ENCODE data around the gene DIAPH1. TPM values are rescaled to one million over a fixed set of nuclear protein-coding genes. Genes with fewer than 3 reads are reported as not detected.

Gene DIAPH1
- total RNA-seq, 2 donors from 2014 or later, result 104 to 106 TPM

GRCh38 chr5:141479776-141480175, 139.0 kb downstream of the DIAPH1 start:
- Histone ChIP-seq H3K4me3 (ENCODE audit: low read length) (no peak overlapping the region), H3K9ac (ENCODE audit: extremely low read depth, low read length, poor library complexity, severe bottlenecking) (no peak overlapping the region), H3K36me3 (ENCODE audit: control insufficient read depth, insufficient read depth, low read length) (no peaks in the 10 kb centered on the region), H3K27ac (ENCODE audit: low read depth, low read length) (no peak overlapping the region), H3K9me3 (ENCODE audit: control insufficient read depth, low read length) (no peaks in the 10 kb centered on the region), H3K27me3 (ENCODE audit: control insufficient read depth, insufficient read depth, low read length, poor library complexity, severe bottlenecking) (peaks cover 12% of the 10 kb centered on the region), H3K4me1 (ENCODE audit: control insufficient read depth, insufficient read depth, low read length) (peaks cover 6% of the 10 kb centered on the region)
- Mint-ChIP-seq H3K36me3 (ENCODE audit: low read depth) (peaks cover 11% of the 10 kb centered on the region), H3K4me1 (peaks cover 28% of the 10 kb centered on the region), H3K27me3 (ENCODE audit: insufficient read depth) (peaks cover 29% of the 10 kb centered on the region), H3K27ac (no peak overlapping the region), H3K4me3 (no peak overlapping the region), H3K9me3 (no peaks in the 10 kb centered on the region)
- TF ChIP-seq CTCF (conservative IDR thresholded peaks at IDR 0.05), result no peak
- DNase-seq, result no peak

- Histone ChIP-seq H3K9me3 (ENCODE audit: control insufficient read depth, low read length) (no peaks in the 10 kb centered on the region), H3K27ac (ENCODE audit: low read depth, low read length) (no peak overlapping the region), H3K4me1 (ENCODE audit: control insufficient read depth, insufficient read depth, low read length) (peaks cover 3% of the 10 kb centered on the region), H3K9ac (ENCODE audit: extremely low read depth, low read length, poor library complexity, severe bottlenecking) (no peak overlapping the region), H3K27me3 (ENCODE audit: control insufficient read depth, insufficient read depth, low read length, poor library complexity, severe bottlenecking) (peaks cover 12% of the 10 kb centered on the region), H3K36me3 (ENCODE audit: control insufficient read depth, insufficient read depth, low read length) (no peaks in the 10 kb centered on the region), H3K4me3 (ENCODE audit: low read length) (no peak overlapping the region)
- H3K4me3 Mint-ChIP-seq, result peak overlapping the region; percentile 19
- peaks cover 17% of the 10 kb centered on the region for H3K4me1 Mint-ChIP-seq
- TF ChIP-seq CTCF (conservative IDR thresholded peaks at IDR 0.05), result peak; percentile 94
- peak; percentile 93 for DNase-seq
- H3K9me3 Mint-ChIP-seq, result no peaks in the 10 kb centered on the region
- no peak overlapping the region for H3K27ac Mint-ChIP-seq
- peaks cover 31% of the 10 kb centered on the region for H3K27me3 Mint-ChIP-seq (ENCODE audit: insufficient read depth)
- WGBS, 2 experiments (ENCODE audit: insufficient coverage in 1 of 2, insufficient read length in 1 of 2), result 94 to 96% methylated on average over 15 to 20 of the region's 20 CpGs
- H3K36me3 Mint-ChIP-seq (ENCODE audit: low read depth), result peaks cover 11% of the 10 kb centered on the region
Observed at GRCh38 chr5:141478321-141478945, 140.4 kb downstream of the DIAPH1 start.

- H3K4me1 Mint-ChIP-seq, result peaks cover 11% of the 10 kb centered on the region
- Histone ChIP-seq H3K9ac (ENCODE audit: extremely low read depth, low read length, poor library complexity, severe bottlenecking) (no peak overlapping the region), H3K27me3 (ENCODE audit: control insufficient read depth, insufficient read depth, low read length, poor library complexity, severe bottlenecking) (peaks cover 12% of the 10 kb centered on the region), H3K27ac (ENCODE audit: low read depth, low read length) (no peak overlapping the region), H3K9me3 (ENCODE audit: control insufficient read depth, low read length) (no peaks in the 10 kb centered on the region), H3K4me3 (ENCODE audit: low read length) (no peak overlapping the region), H3K4me1 (ENCODE audit: control insufficient read depth, insufficient read depth, low read length) (no peaks in the 10 kb centered on the region), H3K36me3 (ENCODE audit: control insufficient read depth, insufficient read depth, low read length) (no peaks in the 10 kb centered on the region)
- 95% methylated on average over 7 to 13 of the region's 13 CpGs for WGBS, 2 experiments (ENCODE audit: insufficient coverage in 1 of 2, insufficient read length in 1 of 2)
- H3K36me3 Mint-ChIP-seq (ENCODE audit: low read depth), result peaks cover 11% of the 10 kb centered on the region
- peaks cover 31% of the 10 kb centered on the region for H3K27me3 Mint-ChIP-seq (ENCODE audit: insufficient read depth)
- peak; percentile 42 for DNase-seq
- H3K27ac Mint-ChIP-seq, result no peak overlapping the region
- no peaks in the 10 kb centered on the region for H3K9me3 Mint-ChIP-seq
- no peak for TF ChIP-seq CTCF (conservative IDR thresholded peaks at IDR 0.05)
- peak overlapping the region; percentile 19 for H3K4me3 Mint-ChIP-seq
Observed at GRCh38 chr5:141477815-141478214, 141.0 kb downstream of the DIAPH1 start.
